ENCODE results near the gene BACE1.

The BACE1 gene

GRCh38 chr11:117249571-117249970 lies 66.5 kb downstream of the BACE1 start:
- WGBS = 97% methylated on average over 3 of the region's 4 CpGs
- Histone ChIP-seq H2BK5ac (ENCODE audit: low read depth, low read length, poor library complexity, severe bottlenecking) (no peak overlapping the region), H3K4me1 (ENCODE audit: control insufficient read depth, insufficient read depth, low read depth, low read length) (no peaks in the 10 kb centered on the region), H2AFZ (ENCODE audit: low read depth, low read length) (no peak overlapping the region), H3K18ac (ENCODE audit: low read depth in 1 of 2, low read length in 2 of 2) (no peak overlapping the region), H4K91ac (ENCODE audit: low read length) (no peak overlapping the region), H3K23ac (ENCODE audit: low read length in 2 of 2) (no peak overlapping the region), H3K36me3 (ENCODE audit: control insufficient read depth in 1 of 2, insufficient read depth in 2 of 2, low read depth in 1 of 2, low read length in 2 of 2) (peaks cover 26 to 64% of the 10 kb centered on the region in 2 experiments), H2BK15ac (ENCODE audit: low read depth, poor library complexity, severe bottlenecking) (no peak overlapping the region), H2BK120ac (ENCODE audit: low read depth, low read length) (no peak overlapping the region), H2BK12ac (ENCODE audit: low read length in 2 of 2) (no peak overlapping the region), H2AK5ac (ENCODE audit: low read length, severe bottlenecking) (no peak overlapping the region), H3K9me3 (ENCODE audit: control insufficient read depth, low read length) (no peaks in the 10 kb centered on the region), H3K4me3 (ENCODE audit: insufficient read depth in 1 of 2, low read depth in 1 of 2, low read length in 2 of 2) (no peak overlapping the region), H3K9ac (ENCODE audit: low read length) (no peak overlapping the region), H3K27ac (ENCODE audit: low read length, poor library complexity, severe bottlenecking) (no peak overlapping the region), H4K8ac (ENCODE audit: low read length) (no peak overlapping the region), H3K4ac (ENCODE audit: low read depth in 1 of 2, low read length in 2 of 2) (no peak overlapping the region), H3K79me1 (replicated peaks; ENCODE audit: low read length, poor library complexity, severe bottlenecking) (peaks cover 5% of the 10 kb centered on the region), H3K27me3 (ENCODE audit: control insufficient read depth in 1 of 2, insufficient read depth in 1 of 2, low read length in 2 of 2) (no peaks in the 10 kb centered on the region), H3K14ac (ENCODE audit: low read length in 2 of 2) (no peak overlapping the region), H3K4me2 (ENCODE audit: low read length, poor library complexity, severe bottlenecking) (no peak overlapping the region)
- DNase-seq = no peak

- Histone ChIP-seq H3K18ac (ENCODE audit: low read depth in 1 of 2, low read length in 2 of 2) (no peak overlapping the region), H3K27me3 (ENCODE audit: control insufficient read depth in 1 of 2, insufficient read depth in 1 of 2, low read length in 2 of 2) (no peaks in the 10 kb centered on the region), H3K36me3 (ENCODE audit: control insufficient read depth in 1 of 2, insufficient read depth in 2 of 2, low read depth in 1 of 2, low read length in 2 of 2) (peaks cover 30 to 67% of the 10 kb centered on the region in 2 experiments), H4K8ac (ENCODE audit: low read length) (no peak overlapping the region), H3K4me1 (ENCODE audit: control insufficient read depth, insufficient read depth, low read depth, low read length) (no peaks in the 10 kb centered on the region), H3K4ac (ENCODE audit: low read depth in 1 of 2, low read length in 2 of 2) (no peak overlapping the region), H2BK12ac (ENCODE audit: low read length in 2 of 2) (no peak overlapping the region), H3K9me3 (ENCODE audit: control insufficient read depth, low read length) (no peaks in the 10 kb centered on the region), H2BK5ac (ENCODE audit: low read depth, low read length, poor library complexity, severe bottlenecking) (no peak overlapping the region), H3K27ac (ENCODE audit: low read length, poor library complexity, severe bottlenecking) (no peak overlapping the region), H3K4me3 (ENCODE audit: insufficient read depth in 1 of 2, low read depth in 1 of 2, low read length in 2 of 2) (no peak overlapping the region), H3K4me2 (ENCODE audit: low read length, poor library complexity, severe bottlenecking) (no peak overlapping the region), H3K23ac (ENCODE audit: low read length in 2 of 2) (no peak overlapping the region), H3K14ac (ENCODE audit: low read length in 2 of 2) (no peak overlapping the region), H2BK120ac (ENCODE audit: low read depth, low read length) (no peak overlapping the region), H4K91ac (ENCODE audit: low read length) (no peak overlapping the region), H3K9ac (ENCODE audit: low read length) (no peak overlapping the region), H2AFZ (ENCODE audit: low read depth, low read length) (no peak overlapping the region), H2BK15ac (ENCODE audit: low read depth, poor library complexity, severe bottlenecking) (no peak overlapping the region), H2AK5ac (ENCODE audit: low read length, severe bottlenecking) (no peak overlapping the region), H3K79me1 (replicated peaks; ENCODE audit: low read length, poor library complexity, severe bottlenecking) (peaks cover 11% of the 10 kb centered on the region)
- DNase-seq = no peak
- 100% methylated on average over 2 of the region's 4 CpGs for WGBS
Observed at GRCh38 chr11:117248341-117248740, 67.7 kb downstream of the BACE1 start.

- no peak overlapping the region for H2BK5ac ChIP-seq (ENCODE audit: low read depth, low read length, poor library complexity, severe bottlenecking)
- no peak overlapping the region for H3K18ac ChIP-seq (ENCODE audit: low read depth in 1 of 2, low read length in 2 of 2)
- no peak overlapping the region for H3K4me3 ChIP-seq (ENCODE audit: insufficient read depth in 1 of 2, low read depth in 1 of 2, low read length in 2 of 2)
- H2BK12ac ChIP-seq (ENCODE audit: low read length in 2 of 2) = no peak overlapping the region
- H2BK120ac ChIP-seq (ENCODE audit: low read depth, low read length) = no peak overlapping the region
- no peak overlapping the region for H4K8ac ChIP-seq (ENCODE audit: low read length)
- H3K36me3 ChIP-seq (ENCODE audit: control insufficient read depth in 1 of 2, insufficient read depth in 2 of 2, low read depth in 1 of 2, low read length in 2 of 2) = peaks cover 32 to 50% of the 10 kb centered on the region in 2 experiments
- 13% methylated on average over 5 of the region's 6 CpGs for WGBS
- no peak overlapping the region for H3K4ac ChIP-seq (ENCODE audit: low read depth in 1 of 2, low read length in 2 of 2)
- no peaks in the 10 kb centered on the region for H3K9me3 ChIP-seq (ENCODE audit: control insufficient read depth, low read length)
- no peaks in the 10 kb centered on the region for H3K4me1 ChIP-seq (ENCODE audit: control insufficient read depth, insufficient read depth, low read depth, low read length)
- H3K79me1 ChIP-seq (replicated peaks; ENCODE audit: low read length, poor library complexity, severe bottlenecking) = peaks cover 18% of the 10 kb centered on the region
- H3K4me2 ChIP-seq (ENCODE audit: low read length, poor library complexity, severe bottlenecking) = no peak overlapping the region
- DNase-seq = peak; percentile 94
- H4K91ac ChIP-seq (ENCODE audit: low read length) = no peak overlapping the region
- no peak overlapping the region for H2AK5ac ChIP-seq (ENCODE audit: low read length, severe bottlenecking)
- no peak overlapping the region for H3K23ac ChIP-seq (ENCODE audit: low read length in 2 of 2)
- no peak overlapping the region for H2BK15ac ChIP-seq (ENCODE audit: low read depth, poor library complexity, severe bottlenecking)
- H3K14ac ChIP-seq (ENCODE audit: low read length in 2 of 2) = no peak overlapping the region
- peak overlapping the region; percentile 19 for H3K27ac ChIP-seq (ENCODE audit: low read length, poor library complexity, severe bottlenecking)
- peak overlapping the region; percentile 53 for H3K9ac ChIP-seq (ENCODE audit: low read length)
- no peak overlapping the region for H2AFZ ChIP-seq (ENCODE audit: low read depth, low read length)
- no peaks in the 10 kb centered on the region for H3K27me3 ChIP-seq (ENCODE audit: control insufficient read depth in 1 of 2, insufficient read depth in 1 of 2, low read length in 2 of 2)
Observed at GRCh38 chr11:117239295-117239694, 76.8 kb downstream of the BACE1 start.

- DNase-seq = no peak
- WGBS = 98% methylated on average over 4 of the region's 5 CpGs
- no peaks in the 10 kb centered on the region for H3K4me1 ChIP-seq (ENCODE audit: control insufficient read depth, insufficient read depth, low read depth, low read length)
- H3K36me3 ChIP-seq (ENCODE audit: control insufficient read depth in 1 of 2, insufficient read depth in 2 of 2, low read depth in 1 of 2, low read length in 2 of 2) = peaks cover 25 to 39% of the 10 kb centered on the region in 2 experiments
- H2BK120ac ChIP-seq (ENCODE audit: low read depth, low read length) = no peak overlapping the region
- no peak overlapping the region for H3K9ac ChIP-seq (ENCODE audit: low read length)
- no peak overlapping the region for H2BK15ac ChIP-seq (ENCODE audit: low read depth, poor library complexity, severe bottlenecking)
- H3K27ac ChIP-seq (ENCODE audit: low read length, poor library complexity, severe bottlenecking) = no peak overlapping the region
- H3K4ac ChIP-seq (ENCODE audit: low read depth in 1 of 2, low read length in 2 of 2) = no peak overlapping the region
- H2BK12ac ChIP-seq (ENCODE audit: low read length in 2 of 2) = no peak overlapping the region
- no peak overlapping the region for H4K91ac ChIP-seq (ENCODE audit: low read length)
- no peak overlapping the region for H2AFZ ChIP-seq (ENCODE audit: low read depth, low read length)
- H3K23ac ChIP-seq (ENCODE audit: low read length in 2 of 2) = no peak overlapping the region
- H3K9me3 ChIP-seq (ENCODE audit: control insufficient read depth, low read length) = no peaks in the 10 kb centered on the region
- no peak overlapping the region for H3K4me2 ChIP-seq (ENCODE audit: low read length, poor library complexity, severe bottlenecking)
- no peak overlapping the region for H4K8ac ChIP-seq (ENCODE audit: low read length)
- H3K79me1 ChIP-seq (replicated peaks; ENCODE audit: low read length, poor library complexity, severe bottlenecking) = peaks cover 14% of the 10 kb centered on the region
- no peak overlapping the region for H3K14ac ChIP-seq (ENCODE audit: low read length in 2 of 2)
- no peak overlapping the region for H3K18ac ChIP-seq (ENCODE audit: low read depth in 1 of 2, low read length in 2 of 2)
- no peak overlapping the region for H2BK5ac ChIP-seq (ENCODE audit: low read depth, low read length, poor library complexity, severe bottlenecking)
- H3K27me3 ChIP-seq (ENCODE audit: control insufficient read depth in 1 of 2, insufficient read depth in 1 of 2, low read length in 2 of 2) = no peaks in the 10 kb centered on the region
- no peak overlapping the region for H3K4me3 ChIP-seq (ENCODE audit: insufficient read depth in 1 of 2, low read depth in 1 of 2, low read length in 2 of 2)
- H2AK5ac ChIP-seq (ENCODE audit: low read length, severe bottlenecking) = no peak overlapping the region
Observed at GRCh38 chr11:117238221-117238620, 77.8 kb downstream of the BACE1 start.

Measured in mesenchymal stem cell (in vitro differentiated cells and primary cell).